GM12878 (cell line): ENCODE measurements around the gene SLC12A7. TPM values are rescaled to one million over a fixed set of nuclear protein-coding genes. Genes with fewer than 3 reads are reported as not detected.

Experiments used
- ATAC-seq: fragments of 200-7000 bp; cut with Tn5 transposase; 3 replicates; pipeline ENCODE4 v1.9.1; 2020; ENCODE audit warnings: mild to moderate bottlenecking, moderate library complexity
- BruUV-seq: library from RNA; stranded (reverse); fragments of 400-500 nt; replicated peaks from 2 replicates; lab custom pipeline; 2021; lab: Mats Ljungman, UMichigan
- CTCF ChIA-PET: fragments of 300-600 bp; sonication (Branson Sonifier 250); formaldehyde crosslinking; extraction: SDS; loops from one replicate; lab custom pipeline; 2021; ENCODE audit warnings: inconsistent platforms; lab: Yijun Ruan, JAX
- POLR2A ChIA-PET: fragments of 350-600 bp; formaldehyde crosslinking; extraction: SDS; loops from one replicate; lab custom pipeline; 2021; ENCODE audit warnings: inconsistent platforms; lab: Charles Lee
- RAD21 ChIA-PET: fragments of 300-600 bp; sonication (Branson Sonifier 250); formaldehyde crosslinking; loops from one replicate; lab custom pipeline; 2023; ENCODE audit warnings: antibody characterized with exemption; ENCODE audit not compliant: unreplicated experiment; lab: Charles Lee
- SMC1A ChIA-PET: fragments of 300-600 bp; sonication (Branson Sonifier 250); formaldehyde crosslinking; loops from one replicate; lab custom pipeline; 2023; ENCODE audit not compliant: unreplicated experiment, uncharacterized antibody; lab: Charles Lee
- DNase-seq: peaks from one replicate; pipeline ENCODE4 v3.0.0-alpha.2; 2011; ENCODE audit warnings: low read depth, low spot score
- FAIRE-seq: peaks from 3 replicates; lab custom pipeline; 2011; peaks lifted over from hg19 to GRCh38; lab: Jason Lieb, UNC
- H2AFZ ChIP-seq: 2 replicates; pipeline ENCODE4 v1.6.0; 2011; ENCODE audit warnings: low read depth, low read length, control low read depth; ENCODE audit not compliant: control insufficient read depth
- H3K27ac ChIP-seq: 2 replicates; pipeline ENCODE4 v1.5.1; 2011; ENCODE audit warnings: control low read depth; ENCODE audit not compliant: control insufficient read depth, insufficient read depth
- H3K27me3 ChIP-seq, 2 experiments: replicated peaks in 1 of 2; 2 replicates each; pipeline versions ENCODE4 v1.6.0 to v1.6.1; 2011; ENCODE audit warnings: low read length in 1 of 2; ENCODE audit not compliant: control insufficient read depth in 2 of 2, insufficient read depth in 2 of 2
- H3K36me3 ChIP-seq, 2 experiments: 2 replicates each; pipeline ENCODE4 v1.5.1; 2011; ENCODE audit warnings: low read length in 1 of 2; ENCODE audit not compliant: control insufficient read depth in 2 of 2, insufficient read depth in 2 of 2
- H3K4me1 ChIP-seq: 2 replicates; pipeline ENCODE4 v1.6.1; 2011; ENCODE audit warnings: mild to moderate bottlenecking, low read length, moderate library complexity, mixed read lengths; ENCODE audit not compliant: control insufficient read depth, insufficient read depth
- H3K4me2 ChIP-seq: 2 replicates; pipeline ENCODE4 v1.6.0; 2011; ENCODE audit warnings: control low read depth; ENCODE audit not compliant: control insufficient read depth, insufficient read depth
- H3K4me3 ChIP-seq: fragments of 200-600 bp; sonication (generic); 2 replicates; pipeline ENCODE4 v1.5.1; 2016
- H3K79me2 ChIP-seq: 2 replicates; pipeline ENCODE4 v1.6.0; 2011; ENCODE audit warnings: low read length; ENCODE audit not compliant: control insufficient read depth, insufficient read depth
- H3K9ac ChIP-seq: 2 replicates; pipeline ENCODE4 v1.8.0; 2011; ENCODE audit warnings: low read length, control low read depth, mixed read lengths; ENCODE audit not compliant: control insufficient read depth, insufficient read depth
- H3K9me3 ChIP-seq: replicated peaks from 3 replicates; pipeline ENCODE4 v1.5.1; 2011; ENCODE audit warnings: mild to moderate bottlenecking, low read length; ENCODE audit not compliant: control insufficient read depth, insufficient read depth
- H4K20me1 ChIP-seq: 2 replicates; pipeline ENCODE4 v1.6.0; 2011; ENCODE audit not compliant: control insufficient read depth, insufficient read depth
- ATF7 ChIP-seq: fragments of 450-650 bp; IDR thresholded peaks from 2 replicates; pipeline ENCODE4 v1.6.1; 2016; ENCODE audit warnings: low read depth, mild to moderate bottlenecking
- BHLHE40 ChIP-seq, 2 experiments: fragments of 450-650 bp in 1 of 2; IDR thresholded peaks; 2 replicates each; pipeline ENCODE4 v1.6.1; 2011 to 2017; ENCODE audit warnings: low read depth in 2 of 2, borderline replicate concordance in 1 of 2, improper control_type of control experiment in 1 of 2, low read length in 1 of 2, mild to moderate bottlenecking in 1 of 2
- CHD2 ChIP-seq: IDR thresholded peaks from 2 replicates; pipeline ENCODE4 v1.6.1; 2011; ENCODE audit warnings: low read depth, low read length, improper control_type of control experiment, borderline replicate concordance
- DPF2 ChIP-seq: fragments of 450-650 bp; IDR thresholded peaks from 2 replicates; pipeline ENCODE4 v1.6.1; 2017; ENCODE audit warnings: mild to moderate bottlenecking
- ESRRA ChIP-seq: IDR thresholded peaks from 2 replicates; pipeline ENCODE4 v1.6.1; 2012; ENCODE audit warnings: mild to moderate bottlenecking, low read length, improper control_type of control experiment
- GABPA ChIP-seq: IDR thresholded peaks from 2 replicates; pipeline ENCODE4 v1.6.1; 2014; ENCODE audit warnings: antibody characterized with exemption, low read depth, mild to moderate bottlenecking, inconsistent platforms
- HCFC1 ChIP-seq: fragments of 150-350 bp; IDR thresholded peaks from 2 replicates; pipeline ENCODE4 v1.6.1; 2014; ENCODE audit warnings: low read length
- HDGF ChIP-seq: fragments of 450-650 bp; IDR thresholded peaks from 2 replicates; pipeline ENCODE4 v1.6.1; 2016; ENCODE audit warnings: antibody characterized with exemption
- IKZF2 ChIP-seq, 2 experiments: fragments of 450-650 bp; IDR thresholded peaks; 2 replicates each; pipeline ENCODE4 v1.6.1; 2017; ENCODE audit warnings: mild to moderate bottlenecking in 2 of 2, moderate library complexity in 2 of 2
- MEF2B ChIP-seq: fragments of 450-650 bp; IDR thresholded peaks from 2 replicates; pipeline ENCODE4 v1.6.1; 2018; ENCODE audit warnings: mild to moderate bottlenecking, moderate library complexity; ENCODE audit not compliant: partially characterized antibody, poor library complexity, severe bottlenecking
- MXI1 ChIP-seq: fragments of 150-350 bp; IDR thresholded peaks from 2 replicates; pipeline ENCODE4 v1.6.1; 2011; ENCODE audit warnings: low read depth, mild to moderate bottlenecking, inconsistent platforms, low read length, improper control_type of control experiment
- NFYA ChIP-seq: IDR thresholded peaks from 2 replicates; pipeline ENCODE4 v1.6.1; 2011; ENCODE audit warnings: low read depth, mild to moderate bottlenecking, low read length, improper control_type of control experiment, borderline replicate concordance
- RAD21 ChIP-seq: IDR thresholded peaks from 2 replicates; pipeline ENCODE4 v1.6.1; 2011; ENCODE audit warnings: mild to moderate bottlenecking, low read depth, low read length, moderate library complexity; ENCODE audit not compliant: insufficient read depth
- SMAD1 ChIP-seq: fragments of 450-650 bp; IDR thresholded peaks from 2 replicates; pipeline ENCODE4 v1.6.1; 2018; ENCODE audit warnings: mild to moderate bottlenecking, low read depth; ENCODE audit not compliant: partially characterized antibody
- SPI1 ChIP-seq: IDR thresholded peaks from 2 replicates; pipeline ENCODE4 v1.6.1; 2011; ENCODE audit warnings: low read depth, mild to moderate bottlenecking, low read length, moderate library complexity, borderline replicate concordance; ENCODE audit not compliant: insufficient read depth
- SRF ChIP-seq, 2 experiments: IDR thresholded peaks; 2 replicates each; pipeline ENCODE4 v1.6.1; 2011; ENCODE audit warnings: low read depth in 2 of 2, low read length in 2 of 2, mild to moderate bottlenecking in 1 of 2, moderate library complexity in 1 of 2
- SUPT20H ChIP-seq: IDR thresholded peaks from 2 replicates; pipeline ENCODE4 v1.6.1; 2011; ENCODE audit warnings: low read depth, mild to moderate bottlenecking, low read length, moderate library complexity, borderline replicate concordance; ENCODE audit not compliant: control insufficient read depth
- TAF1 ChIP-seq: IDR thresholded peaks from 2 replicates; pipeline ENCODE4 v1.6.1; 2011; ENCODE audit warnings: mild to moderate bottlenecking, low read depth, low read length, borderline replicate concordance
- ZSCAN29 ChIP-seq: fragments of 450-650 bp; IDR thresholded peaks from 2 replicates; pipeline ENCODE4 v1.6.1; 2017; ENCODE audit warnings: mild to moderate bottlenecking, moderate library complexity
- WGBS: methylation state at CpG from one replicate; pipeline ENCODE4 v1.1.6; 2016; ENCODE audit warnings: low lambda C conversion rate; ENCODE audit not compliant: insufficient replicate concordance, insufficient coverage; ENCODE audit errors: missing lambda C conversion rate; 5-methylcytosine and 5-hydroxymethylcytosine counted together
- in situ Hi-C: fragments of 300-500 bp; cut with MboI; formaldehyde crosslinking; loops from 9 replicates; pipeline ENCODE4 v1.14.3; 2018; ENCODE audit warnings: mixed read lengths
- intact Hi-C: fragments of 100-400 bp; cut with micrococcal nuclease; formaldehyde crosslinking; loops from one replicate; pipeline ENCODE4 v1.14.2; 2022; ENCODE audit not compliant: unreplicated experiment
- polyA plus RNA-seq, 11 experiments: library from polyadenylated mRNA; depleted of rRNA in 4 of 11; unstranded in 6 of 11; stranded (reverse) in 5 of 11; fragments of >200 nt; fragmentation: Nextera tagmentation in 4 of 11; fragmentation: Illumina TruSeq in 1 of 11; extraction: Ambion mirVana in 4 of 11; extraction: Trizol in 1 of 11; gene quantifications; 1 replicate in 1 of 11; 2 replicates in 10 of 11; pipeline versions ENCODE4 v1.2.1 to v1.2.3, GENCODE V29; 2011 to 2016; ENCODE audit warnings: inconsistent platforms in 2 of 11, missing spikeins in 2 of 11, low read depth in 1 of 11
- total RNA-seq, 4 experiments: library from RNA; depleted of rRNA in 3 of 4; stranded (reverse); fragments of >200 nt in 3 of 4; fragmentation: Illumina TruSeq in 1 of 4; extraction: Trizol in 1 of 4; gene quantifications; 2 replicates each; pipeline versions ENCODE4 v1.2.1 to v1.2.3, GENCODE V29; 2013 to 2021
- TF ChIP-seq, protein P1 (sequence below): fragments of 150-350 bp; IDR thresholded peaks from 2 replicates; pipeline ENCODE4 v1.6.1; 2016; ENCODE audit warnings: low read depth, low read length

The SLC12A7 gene
- total and polyA plus RNA-seq, 10 of the 15 experiments (the other 5 are each of a cell fraction or from before 2014, with no cell fraction given): 0.10 to 10.0 (median 2.9) TPM

DNA sequence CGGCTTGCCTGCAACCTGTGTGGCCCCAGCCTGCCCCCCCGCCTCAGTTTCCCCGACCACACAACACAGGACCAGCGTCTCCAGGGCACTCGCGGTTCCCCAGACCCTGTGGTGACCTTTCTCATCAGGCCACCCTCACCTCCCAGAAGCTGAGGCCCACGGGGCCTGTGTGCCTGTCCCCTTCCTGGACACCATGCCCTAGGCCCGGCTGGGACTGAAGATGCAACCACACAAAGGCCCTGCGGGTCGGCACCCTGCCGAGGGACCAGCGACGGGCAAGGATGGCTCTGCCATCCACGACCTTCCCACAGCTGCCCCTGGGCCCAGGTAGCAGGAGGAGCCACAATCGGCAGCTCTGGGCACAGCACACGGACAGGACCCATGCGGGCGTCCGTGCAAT, 34.8 kb downstream of the SLC12A7 start (continued):
- TF ChIP-seq MEF2B (no peak), DPF2 (no peak)

DNA sequence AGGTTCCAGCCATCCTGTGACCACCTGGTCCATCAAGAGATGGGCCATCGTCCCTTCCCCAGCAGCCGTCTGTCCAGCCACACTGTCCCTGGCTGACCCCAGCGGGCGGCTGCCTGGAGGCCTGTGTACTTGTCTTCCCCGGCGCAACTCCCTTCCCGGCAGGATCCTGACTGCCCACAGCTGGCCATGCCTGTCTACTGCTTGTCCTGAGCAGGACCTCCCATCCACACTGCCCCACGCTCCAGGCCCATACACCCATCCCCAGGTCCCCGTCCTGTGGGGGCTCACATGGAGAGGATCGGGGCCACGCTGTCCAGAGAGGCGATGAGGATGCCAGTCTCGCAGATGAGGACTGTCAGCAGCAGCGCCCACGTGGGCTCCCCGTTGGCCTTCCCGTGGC, 35.5 kb downstream of the SLC12A7 start:
- 53% methylated on average over 17 of the region's 17 CpGs for WGBS
- FAIRE-seq: no peak
- POLR2A ChIA-PET: no interaction called here

More for the DNA sequence above, 35.5 kb downstream of the SLC12A7 start:
- in situ Hi-C loops: no loop called here
- Histone ChIP-seq H3K4me2 (no peak overlapping the region), H3K27ac (no peak overlapping the region), H3K79me2 (no peaks in the 10 kb centered on the region), H3K9ac (no peak overlapping the region), H3K4me3 (no peak overlapping the region), H3K36me3 (no peaks in the 10 kb centered on the region), H3K27me3 (no peaks in the 10 kb centered on the region), H3K4me1 (no peaks in the 10 kb centered on the region), H4K20me1 (no peaks in the 10 kb centered on the region), H2AFZ (no peak overlapping the region), H3K9me3 (no peaks in the 10 kb centered on the region)
- ChIA-PET RAD21 (no interaction called here), SMC1A (no interaction called here), CTCF (no interaction called here)
- intact Hi-C loops: no loop called here
- DNase-seq (no peak), ATAC-seq (no peak)
- BruUV-seq: no TSS peak
- TF ChIP-seq NFYA: no peak
- TF ChIP-seq TAF1: no peak
- TF ChIP-seq HDGF: no peak
- no peak for TF ChIP-seq SMAD1
- TF ChIP-seq BHLHE40 (IDR thresholded peaks at IDR 0.05; ENCODE audit: borderline replicate concordance in 1 of 2, low read depth in 2 of 2, low read length in 1 of 2): no peak
- no peak for TF ChIP-seq GABPA
- TF ChIP-seq SPI1: no peak
- no peak for TF ChIP-seq CHD2
- TF ChIP-seq RAD21: no peak
- no peak for TF ChIP-seq IKZF2 (IDR thresholded peaks at IDR 0.05)
- TF ChIP-seq ZSCAN29: no peak
- no peak for TF ChIP-seq ESRRA
- TF ChIP-seq SRF (IDR thresholded peaks at IDR 0.05; ENCODE audit: low read depth in 2 of 2, low read length in 2 of 2): no peak
- no peak for TF ChIP-seq HCFC1
- no peak for TF ChIP-seq SUPT20H
- no peak for TF ChIP-seq ATF7
- TF ChIP-seq, protein P1, sequence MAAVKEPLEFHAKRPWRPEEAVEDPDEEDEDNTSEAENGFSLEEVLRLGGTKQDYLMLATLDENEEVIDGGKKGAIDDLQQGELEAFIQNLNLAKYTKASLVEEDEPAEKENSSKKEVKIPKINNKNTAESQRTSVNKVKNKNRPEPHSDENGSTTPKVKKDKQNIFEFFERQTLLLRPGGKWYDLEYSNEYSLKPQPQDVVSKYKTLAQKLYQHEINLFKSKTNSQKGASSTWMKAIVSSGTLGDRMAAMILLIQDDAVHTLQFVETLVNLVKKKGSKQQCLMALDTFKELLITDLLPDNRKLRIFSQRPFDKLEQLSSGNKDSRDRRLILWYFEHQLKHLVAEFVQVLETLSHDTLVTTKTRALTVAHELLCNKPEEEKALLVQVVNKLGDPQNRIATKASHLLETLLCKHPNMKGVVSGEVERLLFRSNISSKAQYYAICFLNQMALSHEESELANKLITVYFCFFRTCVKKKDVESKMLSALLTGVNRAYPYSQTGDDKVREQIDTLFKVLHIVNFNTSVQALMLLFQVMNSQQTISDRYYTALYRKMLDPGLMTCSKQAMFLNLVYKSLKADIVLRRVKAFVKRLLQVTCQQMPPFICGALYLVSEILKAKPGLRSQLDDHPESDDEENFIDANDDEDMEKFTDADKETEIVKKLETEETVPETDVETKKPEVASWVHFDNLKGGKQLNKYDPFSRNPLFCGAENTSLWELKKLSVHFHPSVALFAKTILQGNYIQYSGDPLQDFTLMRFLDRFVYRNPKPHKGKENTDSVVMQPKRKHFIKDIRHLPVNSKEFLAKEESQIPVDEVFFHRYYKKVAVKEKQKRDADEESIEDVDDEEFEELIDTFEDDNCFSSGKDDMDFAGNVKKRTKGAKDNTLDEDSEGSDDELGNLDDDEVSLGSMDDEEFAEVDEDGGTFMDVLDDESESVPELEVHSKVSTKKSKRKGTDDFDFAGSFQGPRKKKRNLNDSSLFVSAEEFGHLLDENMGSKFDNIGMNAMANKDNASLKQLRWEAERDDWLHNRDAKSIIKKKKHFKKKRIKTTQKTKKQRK: no peak
- no peak for TF ChIP-seq MXI1
